Neural cell (in vitro differentiated cells): ENCODE data around the gene FDXACB1. TPM values are rescaled to one million over a fixed set of nuclear protein-coding genes. Genes with fewer than 3 reads are reported as not detected.

Experiments
- H2AFZ ChIP-seq: fragments of 200-600, 300-800 bp; sonication (generic), shearing (Covaris generic); 2 replicates; pipeline ENCODE4 v1.6.0; 2014; ENCODE audit warnings: low read depth, mild to moderate bottlenecking, antibody characterized with exemption, low read length, moderate library complexity
- H3F3A ChIP-seq: fragments of 200-600 bp; shearing (Covaris generic); 2 replicates; pipeline ENCODE4 v1.6.1; 2016; ENCODE audit warnings: mild to moderate bottlenecking, moderate library complexity, mixed read lengths, antibody characterized with exemption, low read length; ENCODE audit not compliant: insufficient read depth, poor library complexity, severe bottlenecking
- H3K27ac ChIP-seq: fragments of 200-600, 300-800 bp; sonication (generic), shearing (Covaris generic); 2 replicates; pipeline ENCODE4 v1.5.1; 2014; ENCODE audit warnings: mild to moderate bottlenecking, low read length, moderate library complexity
- H3K27me3 ChIP-seq: fragments of 300-800, 200-600 bp; sonication (generic), shearing (Covaris generic); 2 replicates; pipeline ENCODE4 v1.6.0; 2014; ENCODE audit warnings: mild to moderate bottlenecking, low read depth, low read length, moderate library complexity; ENCODE audit not compliant: insufficient read depth
- H3K36me3 ChIP-seq: fragments of 300-800, 200-600 bp; sonication (generic), shearing (Covaris generic); 2 replicates; pipeline ENCODE4 v1.5.1; 2014; ENCODE audit warnings: mild to moderate bottlenecking, antibody characterized with exemption, low read length, moderate library complexity; ENCODE audit not compliant: insufficient read depth
- H3K4me2 ChIP-seq: fragments of 300-800, 200-600 bp; sonication (generic), shearing (Covaris generic); 2 replicates; pipeline ENCODE4 v1.6.0; 2014; ENCODE audit warnings: mild to moderate bottlenecking, low read length
- H3K4me3 ChIP-seq: fragments of 300-800, 200-600 bp; sonication (generic), shearing (Covaris generic); 2 replicates; pipeline ENCODE4 v1.5.1; 2014; ENCODE audit warnings: mild to moderate bottlenecking, low read length, moderate library complexity
- H3K79me2 ChIP-seq: fragments of 200-600 bp; shearing (Covaris generic); replicated peaks from 2 replicates; pipeline ENCODE4 v1.6.0; 2014; ENCODE audit warnings: mild to moderate bottlenecking, low read length, moderate library complexity; ENCODE audit not compliant: insufficient read depth
- H3K9ac ChIP-seq: fragments of 300-800, 200-600 bp; sonication (generic), shearing (Covaris generic); 2 replicates; pipeline ENCODE4 v1.6.1; 2016; ENCODE audit warnings: mild to moderate bottlenecking, low read length, mixed read lengths
- H3K9me2 ChIP-seq: fragments of 200-600 bp; shearing (Covaris generic); 2 replicates; pipeline ENCODE4 v1.6.1; 2016; ENCODE audit warnings: mild to moderate bottlenecking, low read length, mixed read lengths; ENCODE audit not compliant: insufficient read depth
- H3K9me3 ChIP-seq: fragments of 200-600, 300-800 bp; sonication (generic), shearing (Covaris generic); 2 replicates; pipeline ENCODE4 v1.6.1; 2016; ENCODE audit warnings: mild to moderate bottlenecking, mixed run types, low read length, moderate library complexity, mixed read lengths
- H4K20me1 ChIP-seq: fragments of 200-600 bp; shearing (Covaris generic); 2 replicates; pipeline ENCODE4 v1.6.1; 2016; ENCODE audit warnings: mild to moderate bottlenecking, mixed run types; ENCODE audit not compliant: insufficient read depth
- EP300 ChIP-seq: fragments of 450-650 bp; conservative IDR thresholded peaks from 2 replicates; pipeline ENCODE4 v1.6.1; 2014; ENCODE audit warnings: antibody characterized with exemption, mild to moderate bottlenecking, moderate library complexity; ENCODE audit not compliant: poor library complexity, severe bottlenecking
- EZH2 ChIP-seq: fragments of 200-600, 300-800 bp; shearing (Covaris generic), sonication (generic); IDR thresholded peaks from 2 replicates; pipeline ENCODE4 v1.6.1; 2014; ENCODE audit warnings: antibody characterized with exemption, low read length, borderline replicate concordance, mild to moderate bottlenecking; ENCODE audit not compliant: insufficient read depth, poor library complexity, severe bottlenecking
- MXI1 ChIP-seq: fragments of 450-650 bp; conservative IDR thresholded peaks from 2 replicates; pipeline ENCODE4 v1.6.1; 2014; ENCODE audit warnings: antibody characterized with exemption, mild to moderate bottlenecking; ENCODE audit not compliant: poor library complexity, severe bottlenecking
- POLR2AphosphoS5 ChIP-seq: IDR thresholded peaks from 2 replicates; pipeline ENCODE4 v1.6.1; 2012
- RAD21 ChIP-seq: fragments of 450-650 bp; conservative IDR thresholded peaks from 2 replicates; pipeline ENCODE4 v1.6.1; 2014; ENCODE audit warnings: antibody characterized with exemption, mild to moderate bottlenecking, moderate library complexity
- SMC3 ChIP-seq: fragments of 450-650 bp; conservative IDR thresholded peaks from 2 replicates; pipeline ENCODE4 v1.6.1; 2014; ENCODE audit warnings: antibody characterized with exemption, mild to moderate bottlenecking, moderate library complexity; ENCODE audit not compliant: poor library complexity
- TAF1 ChIP-seq: IDR thresholded peaks from 2 replicates; pipeline ENCODE4 v1.6.1; 2012; ENCODE audit warnings: low read depth
- polyA plus RNA-seq: library from polyadenylated mRNA; depleted of rRNA; stranded (reverse); fragments of >200 nt; gene quantifications from 2 replicates; pipeline ENCODE4 v1.2.3, GENCODE V29; 2014
- TF ChIP-seq, protein P1 (sequence below): IDR thresholded peaks from 2 replicates; pipeline ENCODE4 v1.6.1; 2012; ENCODE audit warnings: borderline replicate concordance
- TF ChIP-seq, protein P2 (sequence below): fragments of 450-650 bp; IDR thresholded peaks from 2 replicates; pipeline ENCODE4 v1.5.1; 2014; ENCODE audit warnings: antibody characterized with exemption, mild to moderate bottlenecking, moderate library complexity; ENCODE audit not compliant: poor library complexity, severe bottlenecking

Gene FDXACB1
- polyA plus RNA-seq, 1 donor from 2014 or later: 3.1 TPM

- Histone ChIP-seq H3K27ac (no peak overlapping the region), H3K9ac (no peak overlapping the region), H3F3A (no peaks in the 10 kb centered on the region), H3K27me3 (no peaks in the 10 kb centered on the region), H3K79me2 (no peaks in the 10 kb centered on the region), H3K9me2 (no peaks in the 10 kb centered on the region), H3K4me3 (no peak overlapping the region), H3K36me3 (no peaks in the 10 kb centered on the region), H3K9me3 (no peaks in the 10 kb centered on the region), H2AFZ (no peak overlapping the region), H4K20me1 (no peaks in the 10 kb centered on the region), H3K4me2 (no peak overlapping the region)
- TF ChIP-seq POLR2AphosphoS5 (no peak), MXI1 (no peak), RAD21 (no peak)
- TF ChIP-seq, protein P1, sequence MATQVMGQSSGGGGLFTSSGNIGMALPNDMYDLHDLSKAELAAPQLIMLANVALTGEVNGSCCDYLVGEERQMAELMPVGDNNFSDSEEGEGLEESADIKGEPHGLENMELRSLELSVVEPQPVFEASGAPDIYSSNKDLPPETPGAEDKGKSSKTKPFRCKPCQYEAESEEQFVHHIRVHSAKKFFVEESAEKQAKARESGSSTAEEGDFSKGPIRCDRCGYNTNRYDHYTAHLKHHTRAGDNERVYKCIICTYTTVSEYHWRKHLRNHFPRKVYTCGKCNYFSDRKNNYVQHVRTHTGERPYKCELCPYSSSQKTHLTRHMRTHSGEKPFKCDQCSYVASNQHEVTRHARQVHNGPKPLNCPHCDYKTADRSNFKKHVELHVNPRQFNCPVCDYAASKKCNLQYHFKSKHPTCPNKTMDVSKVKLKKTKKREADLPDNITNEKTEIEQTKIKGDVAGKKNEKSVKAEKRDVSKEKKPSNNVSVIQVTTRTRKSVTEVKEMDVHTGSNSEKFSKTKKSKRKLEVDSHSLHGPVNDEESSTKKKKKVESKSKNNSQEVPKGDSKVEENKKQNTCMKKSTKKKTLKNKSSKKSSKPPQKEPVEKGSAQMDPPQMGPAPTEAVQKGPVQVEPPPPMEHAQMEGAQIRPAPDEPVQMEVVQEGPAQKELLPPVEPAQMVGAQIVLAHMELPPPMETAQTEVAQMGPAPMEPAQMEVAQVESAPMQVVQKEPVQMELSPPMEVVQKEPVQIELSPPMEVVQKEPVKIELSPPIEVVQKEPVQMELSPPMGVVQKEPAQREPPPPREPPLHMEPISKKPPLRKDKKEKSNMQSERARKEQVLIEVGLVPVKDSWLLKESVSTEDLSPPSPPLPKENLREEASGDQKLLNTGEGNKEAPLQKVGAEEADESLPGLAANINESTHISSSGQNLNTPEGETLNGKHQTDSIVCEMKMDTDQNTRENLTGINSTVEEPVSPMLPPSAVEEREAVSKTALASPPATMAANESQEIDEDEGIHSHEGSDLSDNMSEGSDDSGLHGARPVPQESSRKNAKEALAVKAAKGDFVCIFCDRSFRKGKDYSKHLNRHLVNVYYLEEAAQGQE: no peak
- TF ChIP-seq, protein P2, sequence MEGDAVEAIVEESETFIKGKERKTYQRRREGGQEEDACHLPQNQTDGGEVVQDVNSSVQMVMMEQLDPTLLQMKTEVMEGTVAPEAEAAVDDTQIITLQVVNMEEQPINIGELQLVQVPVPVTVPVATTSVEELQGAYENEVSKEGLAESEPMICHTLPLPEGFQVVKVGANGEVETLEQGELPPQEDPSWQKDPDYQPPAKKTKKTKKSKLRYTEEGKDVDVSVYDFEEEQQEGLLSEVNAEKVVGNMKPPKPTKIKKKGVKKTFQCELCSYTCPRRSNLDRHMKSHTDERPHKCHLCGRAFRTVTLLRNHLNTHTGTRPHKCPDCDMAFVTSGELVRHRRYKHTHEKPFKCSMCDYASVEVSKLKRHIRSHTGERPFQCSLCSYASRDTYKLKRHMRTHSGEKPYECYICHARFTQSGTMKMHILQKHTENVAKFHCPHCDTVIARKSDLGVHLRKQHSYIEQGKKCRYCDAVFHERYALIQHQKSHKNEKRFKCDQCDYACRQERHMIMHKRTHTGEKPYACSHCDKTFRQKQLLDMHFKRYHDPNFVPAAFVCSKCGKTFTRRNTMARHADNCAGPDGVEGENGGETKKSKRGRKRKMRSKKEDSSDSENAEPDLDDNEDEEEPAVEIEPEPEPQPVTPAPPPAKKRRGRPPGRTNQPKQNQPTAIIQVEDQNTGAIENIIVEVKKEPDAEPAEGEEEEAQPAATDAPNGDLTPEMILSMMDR: no peak
These were observed 41.9 kb upstream of the FDXACB1 start for GRCh38 chr11:111920908-111921307.

DNA sequence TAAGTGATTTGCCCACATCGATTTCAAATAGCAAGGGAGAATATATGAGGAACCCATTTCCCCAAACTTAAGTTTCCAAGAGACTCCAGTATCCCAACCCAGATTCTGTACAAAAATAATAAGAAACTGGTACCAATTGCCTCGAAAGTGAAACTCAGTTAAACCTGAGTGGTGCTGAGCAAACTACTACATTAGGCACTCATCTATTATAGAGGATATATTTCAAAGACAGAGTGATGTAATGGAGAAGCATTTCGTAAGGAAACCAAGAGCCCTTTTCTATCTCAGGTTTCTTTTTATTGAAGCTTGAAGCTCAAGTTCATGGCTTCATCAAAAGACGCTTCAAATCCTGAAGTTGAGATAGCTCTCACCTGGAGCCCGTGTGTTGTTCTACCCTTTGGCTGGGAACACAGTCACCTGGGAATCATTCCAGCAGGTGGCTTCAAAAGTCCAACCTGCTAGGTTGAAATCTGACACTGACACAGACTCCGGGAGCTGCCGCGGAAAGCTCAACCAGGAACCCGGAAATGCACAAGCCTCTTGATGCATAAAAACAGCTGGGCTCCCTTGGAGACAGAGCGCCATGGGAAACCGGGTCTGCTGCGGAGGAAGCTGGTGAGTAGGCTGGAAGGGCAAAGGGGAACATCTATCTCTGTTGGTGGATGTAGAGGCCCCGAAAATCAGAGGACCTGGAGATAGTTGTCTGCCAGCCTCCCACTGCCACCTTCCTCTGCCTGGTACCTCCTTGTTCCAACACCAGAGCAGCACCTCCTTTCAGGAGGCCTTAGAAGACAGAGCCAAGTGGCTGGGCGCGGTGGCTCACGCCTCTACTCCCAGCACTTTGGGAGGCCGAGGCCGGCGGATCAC, 39.7 kb upstream of the FDXACB1 start, which contains the start of gene C11orf52:
Gene C11orf52 (plus strand): TSS at position 524 of the 867 bp plus-strand sequence. CDS start 60 bp downstream, at position 584.
- H3K27me3 ChIP-seq: no peaks in the 10 kb centered on the region
- no peak within 1 kb of the TSS for H3K9ac ChIP-seq
- H3F3A ChIP-seq: no peaks in the 10 kb centered on the region
- no peaks in the 10 kb centered on the region for H3K9me2 ChIP-seq
- H3K4me3 ChIP-seq: no peak within 1 kb of the TSS
- no peak within 1 kb of the TSS for H3K27ac ChIP-seq
- H3K36me3 ChIP-seq: no peaks in the 10 kb centered on the region
- H3K79me2 ChIP-seq: no peaks in the 10 kb centered on the region
- no peak within 1 kb of the TSS for H2AFZ ChIP-seq
- TF ChIP-seq SMC3 (no peak), RAD21 (no peak), EZH2 (no peak), TAF1 (no peak), EP300 (no peak), MXI1 (no peak), POLR2AphosphoS5 (no peak)
- TF ChIP-seq, protein P1: no peak
- TF ChIP-seq, protein P2: no peak
- H3K4me2 ChIP-seq: no peak within 1 kb of the TSS
- no peaks in the 10 kb centered on the region for H4K20me1 ChIP-seq
- no peaks in the 10 kb centered on the region for H3K9me3 ChIP-seq
